DOHH2 (cell line): Measurements from ENCODE around the gene TFB1M.

Experiments used
- H3F3A ChIP-seq: fragments of 200-600 bp; sonication (generic), shearing (Covaris generic); 2 replicates; pipeline ENCODE4 v1.6.0; 2016; ENCODE audit warnings: antibody characterized with exemption, mild to moderate bottlenecking; ENCODE audit not compliant: control insufficient read depth, insufficient read depth
- H3K27ac ChIP-seq: fragments of 200-600 bp; sonication (generic); 2 replicates; pipeline ENCODE4 v1.5.1; 2014; ENCODE audit warnings: low read depth, mild to moderate bottlenecking, low read length, moderate library complexity
- H3K27me3 ChIP-seq: fragments of 200-600 bp; sonication (generic); 2 replicates; pipeline ENCODE4 v1.6.1; 2014; ENCODE audit warnings: mild to moderate bottlenecking, low read length, mixed read lengths; ENCODE audit not compliant: control insufficient read depth
- H3K36me3 ChIP-seq: fragments of 200-600 bp; sonication (generic); 2 replicates; pipeline ENCODE4 v1.6.1; 2014; ENCODE audit warnings: mild to moderate bottlenecking, low read length, moderate library complexity, mixed read lengths; ENCODE audit not compliant: control insufficient read depth
- H3K4me1 ChIP-seq: fragments of 200-600 bp; sonication (generic); 2 replicates; pipeline ENCODE4 v1.6.1; 2014; ENCODE audit warnings: mild to moderate bottlenecking, low read length, mixed read lengths; ENCODE audit not compliant: control insufficient read depth
- H3K4me2 ChIP-seq: fragments of 200-600 bp; sonication (generic); 2 replicates; pipeline ENCODE4 v1.6.0; 2014; ENCODE audit warnings: mild to moderate bottlenecking, low read length, moderate library complexity
- H3K4me3 ChIP-seq: fragments of 200-600 bp; sonication (generic); 2 replicates; pipeline ENCODE4 v1.5.1; 2014; ENCODE audit warnings: mild to moderate bottlenecking, low read length, mixed read lengths
- H3K79me2 ChIP-seq: fragments of 200-600 bp; sonication (generic); 2 replicates; pipeline ENCODE4 v1.6.1; 2014; ENCODE audit warnings: mild to moderate bottlenecking, low read length, mixed read lengths; ENCODE audit not compliant: control insufficient read depth
- H3K9me2 ChIP-seq: fragments of 200-600 bp; sonication (generic); replicated peaks from 2 replicates; pipeline ENCODE4 v1.6.1; 2014; ENCODE audit warnings: mild to moderate bottlenecking, low read length, mixed read lengths; ENCODE audit not compliant: control insufficient read depth
- H3K9me3 ChIP-seq: fragments of 200-600 bp; sonication (generic); 2 replicates; pipeline ENCODE4 v1.6.1; 2014; ENCODE audit warnings: antibody characterized with exemption, low read length, mixed read lengths; ENCODE audit not compliant: control insufficient read depth, insufficient read depth
- H4K20me1 ChIP-seq: fragments of 200-600 bp; sonication (generic); 2 replicates; pipeline ENCODE4 v1.6.0; 2014; ENCODE audit warnings: low read depth, mild to moderate bottlenecking, antibody characterized with exemption, low read length, moderate library complexity; ENCODE audit not compliant: control insufficient read depth, insufficient read depth
- EZH2phosphoT487 ChIP-seq: fragments of 200-600 bp; sonication (generic); IDR thresholded peaks from 2 replicates; pipeline ENCODE4 v1.6.1; 2017; ENCODE audit warnings: borderline replicate concordance, mild to moderate bottlenecking, antibody characterized with exemption, low read length, moderate library complexity, mixed read lengths
- TF ChIP-seq, protein P1 (sequence below): fragments of 200-600 bp; sonication (generic); IDR thresholded peaks from one replicate; pipeline ENCODE4 v1.5.1; 2014; ENCODE audit warnings: antibody characterized with exemption, mild to moderate bottlenecking, low read depth, low read length; ENCODE audit not compliant: poor library complexity, severe bottlenecking

The TFB1M gene

DNA sequence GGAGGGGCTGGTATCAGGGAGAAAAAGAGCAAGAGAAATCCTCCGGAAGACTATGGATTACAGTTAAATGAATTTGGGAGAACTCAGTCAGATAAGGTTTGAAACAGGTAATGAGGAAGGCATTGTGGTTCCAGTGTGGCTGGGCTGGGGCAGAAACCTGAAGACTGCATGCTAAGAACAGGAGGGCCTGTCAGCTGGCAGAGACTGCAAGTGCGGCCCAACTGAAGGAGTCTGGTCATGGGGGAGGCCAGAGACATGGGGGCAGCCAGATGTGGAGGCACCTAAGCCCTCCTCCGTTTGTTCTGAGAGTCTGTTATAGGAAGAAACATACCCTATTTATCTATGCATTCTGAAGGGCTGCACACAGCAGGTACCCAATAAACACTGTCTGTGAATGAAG, 16.6 kb downstream of the TFB1M start:
- Histone ChIP-seq H3K4me3 (no peak overlapping the region), H3K4me2 (no peak overlapping the region), H3K9me3 (no peaks in the 10 kb centered on the region), H4K20me1 (no peaks in the 10 kb centered on the region), H3F3A (no peaks in the 10 kb centered on the region), H3K27me3 (no peaks in the 10 kb centered on the region), H3K4me1 (no peaks in the 10 kb centered on the region), H3K9me2 (no peaks in the 10 kb centered on the region), H3K27ac (no peak overlapping the region), H3K36me3 (peaks cover 77% of the 10 kb centered on the region), H3K79me2 (peaks cover 3% of the 10 kb centered on the region; the same call in 1 of the 2 replicates)
- TF ChIP-seq, protein P1, sequence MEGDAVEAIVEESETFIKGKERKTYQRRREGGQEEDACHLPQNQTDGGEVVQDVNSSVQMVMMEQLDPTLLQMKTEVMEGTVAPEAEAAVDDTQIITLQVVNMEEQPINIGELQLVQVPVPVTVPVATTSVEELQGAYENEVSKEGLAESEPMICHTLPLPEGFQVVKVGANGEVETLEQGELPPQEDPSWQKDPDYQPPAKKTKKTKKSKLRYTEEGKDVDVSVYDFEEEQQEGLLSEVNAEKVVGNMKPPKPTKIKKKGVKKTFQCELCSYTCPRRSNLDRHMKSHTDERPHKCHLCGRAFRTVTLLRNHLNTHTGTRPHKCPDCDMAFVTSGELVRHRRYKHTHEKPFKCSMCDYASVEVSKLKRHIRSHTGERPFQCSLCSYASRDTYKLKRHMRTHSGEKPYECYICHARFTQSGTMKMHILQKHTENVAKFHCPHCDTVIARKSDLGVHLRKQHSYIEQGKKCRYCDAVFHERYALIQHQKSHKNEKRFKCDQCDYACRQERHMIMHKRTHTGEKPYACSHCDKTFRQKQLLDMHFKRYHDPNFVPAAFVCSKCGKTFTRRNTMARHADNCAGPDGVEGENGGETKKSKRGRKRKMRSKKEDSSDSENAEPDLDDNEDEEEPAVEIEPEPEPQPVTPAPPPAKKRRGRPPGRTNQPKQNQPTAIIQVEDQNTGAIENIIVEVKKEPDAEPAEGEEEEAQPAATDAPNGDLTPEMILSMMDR, result no peak
- TF ChIP-seq EZH2phosphoT487, result no peak

DNA sequence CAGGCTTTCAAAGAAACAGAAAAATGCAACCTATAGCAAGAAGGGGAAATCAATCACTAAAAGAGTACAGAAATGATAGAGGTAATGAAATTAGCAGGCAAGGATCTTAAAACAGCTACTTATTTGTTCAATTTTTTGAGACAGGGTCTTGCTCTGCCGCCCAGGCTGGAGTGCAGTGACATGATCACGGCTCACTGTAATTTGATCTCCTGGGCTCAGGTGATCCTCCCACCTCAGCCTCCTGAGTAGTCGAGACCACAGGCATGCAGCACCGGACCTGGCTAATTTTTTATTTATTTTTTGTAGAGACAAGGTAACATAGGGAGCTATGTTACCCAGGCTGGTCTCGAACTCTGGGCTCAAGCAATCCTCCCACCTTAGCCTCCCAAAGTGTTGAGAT, 21.6 kb downstream of the TFB1M start:
- Histone ChIP-seq H3K36me3 (peaks cover 88% of the 10 kb centered on the region), H3K9me2 (no peaks in the 10 kb centered on the region), H3K27ac (no peak overlapping the region), H3K79me2 (no peaks in the 10 kb centered on the region), H3F3A (no peaks in the 10 kb centered on the region), H4K20me1 (no peaks in the 10 kb centered on the region), H3K4me2 (no peak overlapping the region), H3K27me3 (no peaks in the 10 kb centered on the region), H3K4me1 (no peaks in the 10 kb centered on the region), H3K9me3 (no peaks in the 10 kb centered on the region), H3K4me3 (no peak overlapping the region)
- TF ChIP-seq EZH2phosphoT487, result no peak
- TF ChIP-seq, protein P1, result no peak

DNA sequence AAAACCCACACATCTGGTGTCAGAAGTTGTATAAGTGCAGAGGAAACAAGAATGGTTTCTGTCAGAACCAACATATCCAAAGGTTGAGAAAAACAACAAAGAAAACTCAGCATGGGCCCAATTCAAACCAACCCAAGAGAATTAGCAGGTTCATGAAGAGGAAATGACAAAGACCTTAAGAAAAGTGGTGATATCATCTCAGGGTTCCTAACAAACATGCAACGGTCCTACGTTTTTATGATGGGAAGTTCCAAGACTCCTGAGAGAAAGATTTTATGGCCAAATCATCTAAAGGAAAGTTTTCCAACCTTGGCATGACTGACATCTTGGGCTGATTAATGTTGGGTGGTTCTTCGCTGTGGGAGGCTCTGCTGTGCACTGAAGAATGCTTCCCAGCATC, 23.0 kb downstream of the TFB1M start:
- no peaks in the 10 kb centered on the region for H3K9me2 ChIP-seq
- no peaks in the 10 kb centered on the region for H3F3A ChIP-seq

More for the DNA sequence above, 23.0 kb downstream of the TFB1M start:
- H4K20me1 ChIP-seq, result no peaks in the 10 kb centered on the region
- peaks cover 6% of the 10 kb centered on the region for H3K79me2 ChIP-seq
- H3K4me2 ChIP-seq, result no peak overlapping the region
- no peak overlapping the region for H3K27ac ChIP-seq
- no peak overlapping the region for H3K4me3 ChIP-seq
- no peaks in the 10 kb centered on the region for H3K27me3 ChIP-seq
- TF ChIP-seq, protein P1, result no peak
- TF ChIP-seq EZH2phosphoT487, result no peak
- H3K4me1 ChIP-seq, result no peaks in the 10 kb centered on the region
- H3K9me3 ChIP-seq, result no peaks in the 10 kb centered on the region
- peaks cover 82% of the 10 kb centered on the region for H3K36me3 ChIP-seq
